GM12878 (cell line): Measurements from ENCODE around the gene RBMS1. TPM values are rescaled to one million over a fixed set of nuclear protein-coding genes. Genes with fewer than 3 reads are reported as not detected.

Experiments
- ATAC-seq: fragments of 200-7000 bp; cut with Tn5 transposase; 3 replicates; pipeline ENCODE4 v1.9.1; 2020; ENCODE audit warnings: mild to moderate bottlenecking, moderate library complexity
- BruUV-seq: library from RNA; stranded (reverse); fragments of 400-500 nt; replicated peaks from 2 replicates; lab custom pipeline; 2021; lab: Mats Ljungman, UMichigan
- CTCF ChIA-PET: fragments of 300-600 bp; sonication (Branson Sonifier 250); formaldehyde crosslinking; extraction: SDS; loops from one replicate; lab custom pipeline; 2021; ENCODE audit warnings: inconsistent platforms; lab: Yijun Ruan, JAX
- POLR2A ChIA-PET: fragments of 350-600 bp; formaldehyde crosslinking; extraction: SDS; loops from one replicate; lab custom pipeline; 2021; ENCODE audit warnings: inconsistent platforms; lab: Charles Lee
- RAD21 ChIA-PET: fragments of 300-600 bp; sonication (Branson Sonifier 250); formaldehyde crosslinking; loops from one replicate; lab custom pipeline; 2023; ENCODE audit warnings: antibody characterized with exemption; ENCODE audit not compliant: unreplicated experiment; lab: Charles Lee
- SMC1A ChIA-PET: fragments of 300-600 bp; sonication (Branson Sonifier 250); formaldehyde crosslinking; loops from one replicate; lab custom pipeline; 2023; ENCODE audit not compliant: unreplicated experiment, uncharacterized antibody; lab: Charles Lee
- DNase-seq: peaks from one replicate; pipeline ENCODE4 v3.0.0-alpha.2; 2011; ENCODE audit warnings: low read depth, low spot score
- FAIRE-seq: peaks from 3 replicates; lab custom pipeline; 2011; peaks lifted over from hg19 to GRCh38; lab: Jason Lieb, UNC
- H2AFZ ChIP-seq: 2 replicates; pipeline ENCODE4 v1.6.0; 2011; ENCODE audit warnings: low read depth, low read length, control low read depth; ENCODE audit not compliant: control insufficient read depth
- H3K27ac ChIP-seq: 2 replicates; pipeline ENCODE4 v1.5.1; 2011; ENCODE audit warnings: control low read depth; ENCODE audit not compliant: control insufficient read depth, insufficient read depth
- H3K27me3 ChIP-seq, 2 experiments: replicated peaks in 1 of 2; 2 replicates each; pipeline versions ENCODE4 v1.6.0 to v1.6.1; 2011; ENCODE audit warnings: low read length in 1 of 2; ENCODE audit not compliant: control insufficient read depth in 2 of 2, insufficient read depth in 2 of 2
- H3K36me3 ChIP-seq, 2 experiments: 2 replicates each; pipeline ENCODE4 v1.5.1; 2011; ENCODE audit warnings: low read length in 1 of 2; ENCODE audit not compliant: control insufficient read depth in 2 of 2, insufficient read depth in 2 of 2
- H3K4me1 ChIP-seq: 2 replicates; pipeline ENCODE4 v1.6.1; 2011; ENCODE audit warnings: mild to moderate bottlenecking, low read length, moderate library complexity, mixed read lengths; ENCODE audit not compliant: control insufficient read depth, insufficient read depth
- H3K4me2 ChIP-seq: 2 replicates; pipeline ENCODE4 v1.6.0; 2011; ENCODE audit warnings: control low read depth; ENCODE audit not compliant: control insufficient read depth, insufficient read depth
- H3K4me3 ChIP-seq: fragments of 200-600 bp; sonication (generic); 2 replicates; pipeline ENCODE4 v1.5.1; 2016
- H3K79me2 ChIP-seq: 2 replicates; pipeline ENCODE4 v1.6.0; 2011; ENCODE audit warnings: low read length; ENCODE audit not compliant: control insufficient read depth, insufficient read depth
- H3K9ac ChIP-seq: 2 replicates; pipeline ENCODE4 v1.8.0; 2011; ENCODE audit warnings: low read length, control low read depth, mixed read lengths; ENCODE audit not compliant: control insufficient read depth, insufficient read depth
- H3K9me3 ChIP-seq: replicated peaks from 3 replicates; pipeline ENCODE4 v1.5.1; 2011; ENCODE audit warnings: mild to moderate bottlenecking, low read length; ENCODE audit not compliant: control insufficient read depth, insufficient read depth
- H4K20me1 ChIP-seq: 2 replicates; pipeline ENCODE4 v1.6.0; 2011; ENCODE audit not compliant: control insufficient read depth, insufficient read depth
- CHD4 ChIP-seq: fragments of 200-600 bp; sonication (generic); IDR thresholded peaks from 2 replicates; pipeline ENCODE4 v1.6.1; 2016; ENCODE audit warnings: mild to moderate bottlenecking
- ELK1 ChIP-seq: IDR thresholded peaks from 2 replicates; pipeline ENCODE4 v1.6.1; 2012; ENCODE audit warnings: low read depth, low read length, improper control_type of control experiment
- PKNOX1 ChIP-seq: fragments of 450-650 bp; IDR thresholded peaks from 2 replicates; pipeline ENCODE4 v1.6.1; 2016; ENCODE audit warnings: mild to moderate bottlenecking
- WGBS: methylation state at CpG from one replicate; pipeline ENCODE4 v1.1.6; 2016; ENCODE audit warnings: low lambda C conversion rate; ENCODE audit not compliant: insufficient replicate concordance, insufficient coverage; ENCODE audit errors: missing lambda C conversion rate; 5-methylcytosine and 5-hydroxymethylcytosine counted together
- in situ Hi-C: fragments of 300-500 bp; cut with MboI; formaldehyde crosslinking; loops from 9 replicates; pipeline ENCODE4 v1.14.3; 2018; ENCODE audit warnings: mixed read lengths
- intact Hi-C: fragments of 100-400 bp; cut with micrococcal nuclease; formaldehyde crosslinking; loops from one replicate; pipeline ENCODE4 v1.14.2; 2022; ENCODE audit not compliant: unreplicated experiment
- polyA plus RNA-seq, 11 experiments: library from polyadenylated mRNA; depleted of rRNA in 4 of 11; unstranded in 6 of 11; stranded (reverse) in 5 of 11; fragments of >200 nt; fragmentation: Nextera tagmentation in 4 of 11; fragmentation: Illumina TruSeq in 1 of 11; extraction: Ambion mirVana in 4 of 11; extraction: Trizol in 1 of 11; gene quantifications; 1 replicate in 1 of 11; 2 replicates in 10 of 11; pipeline versions ENCODE4 v1.2.1 to v1.2.3, GENCODE V29; 2011 to 2016; ENCODE audit warnings: inconsistent platforms in 2 of 11, missing spikeins in 2 of 11, low read depth in 1 of 11
- total RNA-seq, 4 experiments: library from RNA; depleted of rRNA in 3 of 4; stranded (reverse); fragments of >200 nt in 3 of 4; fragmentation: Illumina TruSeq in 1 of 4; extraction: Trizol in 1 of 4; gene quantifications; 2 replicates each; pipeline versions ENCODE4 v1.2.1 to v1.2.3, GENCODE V29; 2013 to 2021

RBMS1 gene
- total and polyA plus RNA-seq, 10 of the 15 experiments (the other 5 are each of a cell fraction or from before 2014, with no cell fraction given), result 0.04 to 0.31 (median 0.17) TPM; not detected in 1

GRCh38 chr2:160491911-160492371, 1.7 kb downstream of the RBMS1 start:
- Histone ChIP-seq H3K36me3 (no peaks in the 10 kb centered on the region), H4K20me1 (no peaks in the 10 kb centered on the region), H3K27ac (no peak overlapping the region), H3K9me3 (no peaks in the 10 kb centered on the region), H2AFZ (no peak overlapping the region), H3K4me1 (no peaks in the 10 kb centered on the region), H3K4me3 (no peak overlapping the region), H3K27me3 (peaks cover 4 to 16% of the 10 kb centered on the region in 2 experiments), H3K9ac (no peak overlapping the region), H3K79me2 (no peaks in the 10 kb centered on the region), H3K4me2 (no peak overlapping the region)
- intact Hi-C loops (no loop called here), in situ Hi-C loops (no loop called here)
- SMC1A ChIA-PET, result interaction anchor here (0.7 kb wide), 1 partner anchor 167 kb away, joined by 3 read pairs; no protein-coding TSS in a partner anchor
- DNase-seq (no peak), FAIRE-seq (no peak), ATAC-seq (no peak)
- POLR2A ChIA-PET, result no interaction called here
- 74% methylated on average over 10 of the region's 10 CpGs for WGBS
- CTCF ChIA-PET, result no interaction called here
- BruUV-seq, result no TSS peak
- TF ChIP-seq ELK1 (no peak), PKNOX1 (no peak), CHD4 (no peak)
- RAD21 ChIA-PET, result no interaction called here
